ENCODE results near the gene ABLIM2. TPM values are rescaled to one million over a fixed set of nuclear protein-coding genes. Genes with fewer than 3 reads are reported as not detected.
A peak's percentile ranks its signal among the peaks of the same experiment; 100 is the strongest.

The ABLIM2 gene
- total RNA-seq, 2 experiments from 2014 or later: 0.32 to 0.54 TPM

GRCh38 chr4:7960790-7961655 lies 197.6 kb downstream of the ABLIM2 start:
- peak; percentile 72 for ATAC-seq
- Mint-ChIP-seq H3K27ac (peak overlapping the region; percentile 96), H3K36me3 (ENCODE audit: low read depth) (no peaks in the 10 kb centered on the region), H3K4me3 (peak overlapping the region; percentile 48), H3K27me3 (peaks cover 19% of the 10 kb centered on the region), H3K4me1 (ENCODE audit: low read depth) (peaks cover 61% of the 10 kb centered on the region), H3K9me3 (no peaks in the 10 kb centered on the region)
- peak; percentile 97 for DNase-seq
- no peak for TF ChIP-seq CTCF (IDR thresholded peaks at IDR 0.05)
- intact Hi-C loops (cut with micrococcal nuclease): loop anchor here (5.0 kb wide), 1 partner anchor 104 kb away; no protein-coding TSS in a partner anchor
- POLR2A ChIA-PET: interaction anchor here (0.7 to 2.2 kb wide), 3 partner anchors 9 to 21 kb away, joined by 3 to 8 read pairs (median 5); partner anchors contain the start of gene AFAP1
- CTCF ChIA-PET: interaction anchor here (1.6 to 1.7 kb wide), 2 partner anchors 13 to 117 kb away, joined by 4 read pairs; no protein-coding TSS in a partner anchor

GRCh38 chr4:7960017-7960789 lies 198.4 kb downstream of the ABLIM2 start:
- Mint-ChIP-seq H3K9me3 (no peaks in the 10 kb centered on the region), H3K27me3 (peaks cover 19% of the 10 kb centered on the region), H3K4me1 (ENCODE audit: low read depth) (peaks cover 54% of the 10 kb centered on the region), H3K4me3 (peak overlapping the region; percentile 48), H3K36me3 (ENCODE audit: low read depth) (no peaks in the 10 kb centered on the region), H3K27ac (peak overlapping the region; percentile 96)
- no peak for TF ChIP-seq CTCF (IDR thresholded peaks at IDR 0.05)
- POLR2A ChIA-PET: interaction anchor here (0.7 to 2.2 kb wide), 5 partner anchors 10 to 51 kb away, joined by 3 to 7 read pairs (median 4); partner anchors contain the start of gene AFAP1
- ATAC-seq: peak; percentile 61
- intact Hi-C loops (cut with micrococcal nuclease): loop anchor here (5.0 kb wide), 1 partner anchor 103 kb away; no protein-coding TSS in a partner anchor
- CTCF ChIA-PET: interaction anchor here (1.0 to 1.6 kb wide), 4 partner anchors 12 to 22 kb away, joined by 4 to 5 read pairs (median 4); partner anchors contain the start of gene AFAP1
- peak; percentile 63 for DNase-seq

- Mint-ChIP-seq H3K4me3 (no peak overlapping the region), H3K9me3 (no peaks in the 10 kb centered on the region), H3K4me1 (ENCODE audit: low read depth) (peaks cover 44% of the 10 kb centered on the region), H3K36me3 (ENCODE audit: low read depth) (no peaks in the 10 kb centered on the region), H3K27ac (peak overlapping the region; percentile 63), H3K27me3 (peaks cover 19% of the 10 kb centered on the region)
- TF ChIP-seq CTCF (IDR thresholded peaks at IDR 0.05): no peak
- DNase-seq (no peak), ATAC-seq (no peak)
- ChIA-PET POLR2A (interaction anchor here (0.7 kb wide), 1 partner anchor 19 kb away, joined by 3 read pairs; no protein-coding TSS in a partner anchor), CTCF (interaction anchor here (0.7 to 1.6 kb wide), 4 partner anchors 19 to 29 kb away, joined by 3 to 5 read pairs (median 4); partner anchors contain the start of gene AFAP1)
- intact Hi-C loops (cut with micrococcal nuclease): no loop called here
Observed at GRCh38 chr4:7959078-7959477, 199.5 kb downstream of the ABLIM2 start.

- H3K36me3 Mint-ChIP-seq (ENCODE audit: low read depth): no peaks in the 10 kb centered on the region
- peaks cover 11% of the 10 kb centered on the region for H3K27me3 Mint-ChIP-seq
- no peak for ATAC-seq
- POLR2A ChIA-PET: no interaction called here
- no peak overlapping the region for H3K27ac Mint-ChIP-seq
- no peak overlapping the region for H3K4me3 Mint-ChIP-seq
- H3K9me3 Mint-ChIP-seq: peaks cover 6% of the 10 kb centered on the region
- no peak for TF ChIP-seq CTCF (IDR thresholded peaks at IDR 0.05)
- CTCF ChIA-PET: no interaction called here
- peaks cover 29% of the 10 kb centered on the region for H3K4me1 Mint-ChIP-seq (ENCODE audit: low read depth)
- intact Hi-C loops (cut with micrococcal nuclease): no loop called here
- no peak for DNase-seq
Observed at GRCh38 chr4:7956934-7957656, 201.5 kb downstream of the ABLIM2 start.

Data from activated CD8-positive, alpha-beta T cell treated with anti-CD3 and anti-CD28 coated beads for 36 hours (primary cell).